ENCODE measurements around the gene AMH.

DNA sequence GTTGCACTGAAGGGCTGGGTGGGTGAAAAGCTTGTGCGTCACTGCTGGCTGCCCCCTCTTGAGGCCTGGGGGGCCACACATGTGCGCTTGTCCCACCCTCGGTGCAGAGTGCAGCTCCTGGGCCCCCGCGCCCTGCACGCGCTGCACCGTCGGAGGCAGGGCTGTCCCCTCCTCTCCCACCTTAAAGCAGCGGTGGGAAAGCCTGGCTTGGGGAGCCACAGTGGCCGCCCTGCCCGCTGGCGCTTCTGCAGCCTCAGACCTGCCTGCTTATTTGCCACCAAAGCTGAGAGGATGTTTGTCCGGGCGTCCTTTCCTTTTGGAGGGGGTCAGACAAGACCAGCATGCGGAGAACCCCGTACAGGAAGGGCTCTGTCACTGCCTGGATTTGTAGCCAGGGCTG, 39.7 kb upstream of the AMH start:
- TF ChIP-seq, protein P1, sequence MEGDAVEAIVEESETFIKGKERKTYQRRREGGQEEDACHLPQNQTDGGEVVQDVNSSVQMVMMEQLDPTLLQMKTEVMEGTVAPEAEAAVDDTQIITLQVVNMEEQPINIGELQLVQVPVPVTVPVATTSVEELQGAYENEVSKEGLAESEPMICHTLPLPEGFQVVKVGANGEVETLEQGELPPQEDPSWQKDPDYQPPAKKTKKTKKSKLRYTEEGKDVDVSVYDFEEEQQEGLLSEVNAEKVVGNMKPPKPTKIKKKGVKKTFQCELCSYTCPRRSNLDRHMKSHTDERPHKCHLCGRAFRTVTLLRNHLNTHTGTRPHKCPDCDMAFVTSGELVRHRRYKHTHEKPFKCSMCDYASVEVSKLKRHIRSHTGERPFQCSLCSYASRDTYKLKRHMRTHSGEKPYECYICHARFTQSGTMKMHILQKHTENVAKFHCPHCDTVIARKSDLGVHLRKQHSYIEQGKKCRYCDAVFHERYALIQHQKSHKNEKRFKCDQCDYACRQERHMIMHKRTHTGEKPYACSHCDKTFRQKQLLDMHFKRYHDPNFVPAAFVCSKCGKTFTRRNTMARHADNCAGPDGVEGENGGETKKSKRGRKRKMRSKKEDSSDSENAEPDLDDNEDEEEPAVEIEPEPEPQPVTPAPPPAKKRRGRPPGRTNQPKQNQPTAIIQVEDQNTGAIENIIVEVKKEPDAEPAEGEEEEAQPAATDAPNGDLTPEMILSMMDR (IDR thresholded peaks at IDR 0.05): no peak
- TF ChIP-seq POLR2A (IDR thresholded peaks at IDR 0.05): no peak

Data from adrenal gland (tissue), 5 donors.